GM19239 (cell line): ENCODE measurements around the gene HSPB2.
"Not testable (repeated sequence)": the region's sequence is repeated elsewhere in the genome, so short reads cannot be mapped to it uniquely, and the experiment has no call there.

Experiments
- DNase-seq: peaks from one replicate; pipeline ENCODE4 v3.0.0; 2011; ENCODE audit warnings: low spot score; ENCODE audit not compliant: insufficient read length
- FAIRE-seq: peaks from 2 replicates; lab custom pipeline; 2011; peaks lifted over from hg19 to GRCh38; lab: Jason Lieb, UNC

The HSPB2 gene, protein sequence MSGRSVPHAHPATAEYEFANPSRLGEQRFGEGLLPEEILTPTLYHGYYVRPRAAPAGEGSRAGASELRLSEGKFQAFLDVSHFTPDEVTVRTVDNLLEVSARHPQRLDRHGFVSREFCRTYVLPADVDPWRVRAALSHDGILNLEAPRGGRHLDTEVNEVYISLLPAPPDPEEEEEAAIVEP

DNA sequence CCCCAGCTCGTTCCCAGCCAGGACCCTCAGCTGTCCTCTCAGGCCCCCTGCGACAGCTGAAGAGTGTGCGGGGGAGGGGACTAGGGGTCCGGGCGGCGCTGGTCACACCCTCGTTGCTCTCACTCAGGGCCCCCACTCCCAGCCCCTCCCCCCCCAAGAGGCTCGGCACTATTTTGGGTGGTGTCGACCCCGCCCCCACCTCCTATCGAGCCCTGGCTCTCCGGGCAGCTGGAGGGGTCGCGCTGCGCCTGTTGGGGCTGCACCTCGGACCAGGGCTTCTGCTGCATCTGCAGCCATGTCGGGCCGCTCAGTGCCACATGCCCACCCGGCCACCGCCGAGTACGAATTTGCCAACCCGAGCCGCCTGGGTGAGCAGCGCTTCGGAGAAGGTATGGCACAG, at the start of gene HSPB2:
Gene HSPB2 (plus strand): TSS at position 200 of the 400 bp plus-strand sequence. CDS start 96 bp downstream, at position 296.
- FAIRE-seq (no peak), DNase-seq (no peak)

DNA sequence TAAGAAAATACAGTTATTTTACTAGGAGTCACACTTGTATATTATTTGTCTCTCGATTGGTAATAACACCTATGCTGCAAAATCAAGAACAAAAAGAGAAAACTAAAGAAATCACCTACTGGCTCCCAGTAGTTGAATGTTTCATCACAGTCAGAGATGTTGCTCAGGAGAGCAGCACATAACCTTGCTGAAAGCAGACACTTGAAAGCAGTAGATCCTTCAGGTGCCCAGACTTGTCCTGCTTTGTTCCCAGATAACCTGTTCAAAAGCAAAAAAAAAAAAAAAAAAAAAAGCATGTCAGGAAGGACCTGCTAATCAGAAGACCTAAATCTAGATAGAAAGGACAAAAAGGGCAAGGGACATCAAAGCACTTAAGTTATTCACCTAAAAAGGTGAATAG, 42.4 kb upstream of the HSPB2 start:
- no peak for DNase-seq
- FAIRE-seq, result no peak

DNA sequence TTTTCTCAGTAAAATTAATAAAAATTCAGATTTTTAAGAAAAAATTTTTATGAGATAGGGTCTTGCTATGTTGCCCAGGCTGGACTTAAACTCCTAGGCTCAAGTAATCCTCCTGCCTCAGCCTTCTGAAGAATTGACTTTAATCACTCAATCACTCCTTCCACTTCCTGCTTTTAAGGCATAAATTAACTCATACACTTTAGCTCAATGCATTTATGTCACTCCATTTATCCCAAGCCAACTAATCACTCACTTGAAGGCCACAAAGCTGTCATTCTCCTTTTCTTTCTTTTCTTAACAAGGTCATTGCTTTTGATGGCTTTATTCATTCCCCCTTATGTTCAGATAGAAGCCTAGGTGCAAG, 42.0 kb upstream of the HSPB2 start:
- DNase-seq (no peak), FAIRE-seq (no peak)

DNA sequence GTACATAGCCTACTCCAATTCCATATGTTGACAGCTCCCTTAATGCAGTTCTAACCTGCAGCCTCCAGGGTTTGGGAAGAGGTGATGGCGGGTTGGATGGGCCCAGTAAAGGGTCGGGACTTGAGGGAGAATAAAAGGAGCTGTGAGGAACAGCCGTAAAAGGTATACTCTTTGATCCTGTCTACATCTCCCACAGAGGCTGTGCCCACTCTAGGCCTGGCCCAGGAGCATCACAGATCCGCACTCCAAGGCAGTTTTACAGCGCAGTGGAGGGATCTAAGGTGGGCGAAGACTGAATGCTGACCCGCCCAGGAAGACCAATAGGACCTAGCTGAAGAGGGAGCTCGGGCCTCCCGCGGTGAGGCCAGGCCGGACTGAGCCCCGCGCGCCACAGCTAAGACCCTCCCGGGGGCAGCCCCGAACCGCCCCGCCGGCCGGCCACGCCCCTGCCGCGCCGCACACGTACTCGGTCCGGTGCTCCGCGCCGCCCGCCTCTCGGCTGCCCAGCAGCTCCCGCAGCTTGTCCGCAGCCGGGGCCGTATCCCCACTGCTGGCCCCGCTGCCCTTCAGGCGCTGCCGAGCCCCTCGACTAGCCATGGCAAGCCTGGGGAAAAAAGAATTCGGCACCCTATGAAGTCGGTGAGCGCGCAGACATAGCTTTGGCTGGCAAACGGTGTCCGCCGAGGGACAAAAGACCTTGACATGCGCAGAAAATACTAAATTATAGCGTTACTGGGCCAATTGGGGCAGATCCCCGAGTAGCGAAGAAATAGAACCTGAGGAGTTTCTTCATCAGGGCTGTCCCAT, 41.4 kb upstream of the HSPB2 start, which contains the start of gene ALG9:
Gene ALG9 (minus strand): TSS at position 696 of the 807 bp plus-strand sequence. CDS start 99 bp downstream, at position 597.
- DNase-seq, result peak; percentile 55
- peak; percentile 96 for FAIRE-seq

DNA sequence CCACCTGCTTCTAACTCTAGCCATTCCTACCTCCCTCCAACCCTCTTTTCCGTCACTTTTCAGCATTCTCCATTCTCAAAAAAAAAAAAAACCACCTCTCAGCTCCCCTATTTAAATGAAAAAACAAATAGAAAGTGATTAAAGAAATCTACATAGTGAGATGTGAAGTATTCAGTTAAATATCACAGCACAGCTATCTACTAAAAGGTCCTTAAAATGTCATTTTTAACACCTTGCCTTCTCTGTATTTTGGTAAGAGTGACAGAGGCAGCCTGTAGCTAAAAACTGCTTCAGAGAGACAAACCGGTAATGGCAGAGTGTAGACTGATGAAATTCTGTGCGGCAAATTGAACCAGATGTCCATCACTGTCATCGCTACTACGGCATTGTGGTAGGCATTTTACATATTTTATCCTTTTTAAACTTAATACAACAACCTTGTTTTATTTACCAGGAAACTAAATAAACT, 40.8 kb upstream of the HSPB2 start:
- no peak for DNase-seq
- peak; percentile 60 for FAIRE-seq

DNA sequence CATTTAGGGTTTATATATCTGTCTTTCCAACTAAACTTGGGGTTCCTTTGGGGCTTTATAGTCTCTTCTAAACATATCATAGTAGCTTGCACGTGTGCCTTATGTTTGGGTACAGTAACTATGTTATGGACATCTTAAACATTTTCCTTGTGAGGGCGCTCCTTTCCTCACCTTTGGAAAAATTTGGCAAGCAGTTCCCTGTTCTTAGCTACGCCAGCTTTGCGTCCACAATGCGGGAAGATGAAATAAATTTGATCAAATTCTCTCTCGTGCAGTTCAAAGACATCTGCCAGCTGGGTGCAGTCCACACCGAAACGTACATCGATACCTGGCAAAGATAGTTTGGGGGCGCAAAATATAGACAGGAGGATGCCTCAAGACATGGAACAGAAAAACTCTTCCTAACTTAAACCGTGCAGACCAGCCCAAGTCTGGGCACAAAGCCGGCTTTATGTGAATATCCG, 34.1 kb upstream of the HSPB2 start:
- DNase-seq, result no peak
- FAIRE-seq, result no peak

DNA sequence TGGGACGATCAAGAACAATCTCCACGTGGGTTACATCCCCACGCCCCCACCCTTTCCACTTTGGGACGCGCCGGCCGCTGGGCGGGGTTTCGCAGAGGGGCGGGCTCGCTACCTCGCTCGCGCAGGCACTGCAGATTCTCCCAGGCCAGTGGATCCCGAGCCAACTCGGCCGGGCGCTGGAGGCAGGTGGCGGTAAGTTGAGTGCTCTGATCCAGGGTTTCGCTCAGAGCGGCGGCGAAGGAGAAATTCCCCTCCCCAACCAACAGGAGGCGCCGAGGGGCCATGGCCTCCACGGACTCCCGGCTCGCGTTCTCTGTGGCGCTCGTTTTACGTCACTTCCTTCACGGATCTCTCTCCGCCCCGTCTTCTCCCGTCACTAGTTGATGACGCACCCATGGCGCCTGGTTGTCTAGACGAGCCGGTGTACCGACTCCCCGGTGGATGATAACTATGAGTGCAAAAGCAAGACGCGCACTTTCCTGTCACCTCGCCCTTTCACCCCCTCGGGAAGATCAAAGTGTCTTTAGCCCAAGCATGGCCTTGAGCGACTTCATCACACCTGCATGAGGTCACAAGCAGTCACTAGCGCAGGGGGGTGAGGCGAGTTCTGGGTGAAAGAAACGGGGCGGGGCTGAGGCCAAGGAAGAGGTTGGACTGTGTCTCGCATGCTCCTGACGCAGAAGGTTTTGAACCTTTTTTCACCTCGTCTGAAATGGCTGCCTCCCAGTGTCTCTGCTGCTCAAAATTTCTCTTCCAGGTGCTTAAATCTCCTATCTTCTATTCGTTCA, 33.5 kb upstream of the HSPB2 start, which contains the start of the genes CFAP68 and FDXACB1:
Gene CFAP68 (plus strand): TSS at position 693 of the 788 bp plus-strand sequence. CDS start 20 bp downstream, at position 713.
Gene FDXACB1 (minus strand): TSS at position 317 of the 788 bp plus-strand sequence. CDS start 33 bp downstream, at position 284.
- DNase-seq (peak; percentile 86), FAIRE-seq (peak; percentile 96)

DNA sequence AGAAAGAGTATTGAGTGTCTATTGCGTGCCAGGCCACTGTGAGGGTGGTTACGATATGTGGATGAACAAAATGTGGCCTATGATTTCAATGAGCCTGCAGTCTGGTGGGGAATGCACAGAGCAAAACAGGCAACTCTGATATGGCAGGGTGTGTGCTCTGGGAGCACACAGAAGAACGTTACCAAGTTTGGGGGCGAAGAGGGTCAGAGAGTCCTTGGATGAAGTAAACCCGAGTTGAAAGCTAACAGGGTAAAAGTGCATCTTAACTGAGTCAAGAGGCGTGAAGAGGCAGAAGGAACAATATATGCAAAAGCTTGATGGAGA, 32.9 kb upstream of the HSPB2 start:
- no peak for DNase-seq
- no peak for FAIRE-seq

DNA sequence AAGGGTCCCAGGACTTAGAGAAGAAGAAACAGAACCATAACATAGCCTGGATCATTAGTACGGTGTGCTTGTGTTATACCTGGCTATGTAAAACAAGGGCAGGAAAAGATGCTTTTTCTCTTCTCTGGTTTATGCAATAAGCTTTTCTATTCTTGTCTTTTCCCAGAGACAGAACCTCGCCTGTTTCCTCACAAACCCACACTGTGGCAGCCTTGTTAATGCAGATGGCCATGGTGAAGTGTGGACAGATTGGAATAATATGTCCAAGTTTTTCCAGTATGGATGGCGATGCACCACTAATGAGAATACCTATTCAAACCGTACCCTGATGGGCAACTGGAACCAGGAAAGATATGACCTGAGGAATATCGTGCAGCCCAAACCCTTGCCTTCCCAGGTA, 30.3 kb upstream of the HSPB2 start:
- DNase-seq (no peak), FAIRE-seq (no peak)

DNA sequence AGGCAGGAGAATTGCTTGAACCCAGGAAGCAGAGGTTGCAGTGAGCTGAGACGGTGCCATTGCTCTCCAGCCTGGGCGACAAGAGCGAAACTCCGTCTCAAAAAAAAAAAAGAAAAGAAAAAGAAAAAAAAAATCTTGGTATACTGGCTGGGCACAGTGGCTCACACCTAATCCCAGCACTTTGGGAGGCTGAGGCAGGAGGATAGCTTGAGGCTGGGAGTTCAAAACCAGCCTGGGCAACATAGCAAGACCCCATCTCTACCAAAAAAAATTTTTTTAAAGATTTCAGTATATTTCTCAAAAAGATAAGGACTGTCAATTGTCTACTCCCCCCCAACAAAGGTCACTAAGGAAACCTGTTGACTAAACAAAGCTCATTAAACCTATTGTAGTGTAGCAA, 27.5 kb upstream of the HSPB2 start:
- not testable (repeated sequence) for DNase-seq, FAIRE-seq

DNA sequence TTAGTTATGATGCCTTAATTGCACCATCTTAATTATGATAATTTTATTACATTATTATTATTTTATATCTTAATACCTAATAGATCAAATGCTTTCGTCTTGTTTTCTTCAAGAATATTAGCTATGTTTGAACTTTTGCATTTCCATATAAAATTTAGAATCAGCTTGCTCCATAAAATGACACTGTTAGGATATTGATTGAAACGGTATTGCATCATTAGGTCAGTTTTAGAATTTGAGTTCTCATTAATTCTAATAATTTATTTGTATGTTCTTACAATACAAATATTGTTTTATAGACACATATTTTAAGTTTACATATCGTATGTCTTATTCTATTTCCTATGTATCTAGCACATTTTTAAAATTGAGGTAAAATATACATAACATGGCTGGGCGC, 26.5 kb upstream of the HSPB2 start:
- FAIRE-seq (no peak), DNase-seq (no peak)

DNA sequence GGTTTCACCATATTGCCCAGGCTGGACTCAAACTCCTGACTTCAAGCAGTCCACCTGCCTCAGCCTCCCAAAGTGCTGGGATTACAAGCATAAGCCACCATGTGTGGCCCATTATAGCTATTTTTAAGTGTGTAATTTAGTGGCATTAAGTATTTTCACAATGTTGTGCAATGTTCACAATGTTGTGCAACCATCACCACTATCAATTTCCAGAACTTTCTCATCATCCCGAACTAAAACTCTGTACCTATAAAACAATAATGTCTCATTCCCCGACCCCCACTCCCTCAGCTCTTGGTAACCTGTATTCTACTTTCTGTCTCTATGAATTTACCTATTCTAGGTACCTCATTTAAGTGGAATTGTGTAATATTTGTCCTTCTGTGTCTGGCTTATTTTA, 25.7 kb upstream of the HSPB2 start:
- FAIRE-seq, result no peak
- DNase-seq, result no peak

DNA sequence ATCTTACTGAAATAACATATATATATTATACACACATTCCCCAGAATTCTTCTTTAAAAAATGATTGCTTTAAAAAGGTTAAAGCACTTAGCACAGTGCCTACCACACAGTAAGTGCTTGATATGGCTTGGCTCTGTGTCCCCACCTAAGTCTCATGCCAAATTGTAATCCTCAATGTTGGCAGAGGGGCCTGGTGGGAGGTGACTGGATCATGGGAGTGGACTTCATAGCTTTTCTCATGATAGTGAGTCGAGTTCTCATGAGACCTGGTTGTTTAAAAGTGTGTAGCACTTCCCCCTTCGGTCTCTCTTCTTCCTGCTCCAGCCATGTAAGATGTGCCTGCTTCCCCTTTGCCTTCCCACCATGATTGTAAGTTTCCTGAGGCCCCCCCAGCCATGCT, 7.1 kb upstream of the HSPB2 start:
- no peak for DNase-seq
- FAIRE-seq, result no peak

DNA sequence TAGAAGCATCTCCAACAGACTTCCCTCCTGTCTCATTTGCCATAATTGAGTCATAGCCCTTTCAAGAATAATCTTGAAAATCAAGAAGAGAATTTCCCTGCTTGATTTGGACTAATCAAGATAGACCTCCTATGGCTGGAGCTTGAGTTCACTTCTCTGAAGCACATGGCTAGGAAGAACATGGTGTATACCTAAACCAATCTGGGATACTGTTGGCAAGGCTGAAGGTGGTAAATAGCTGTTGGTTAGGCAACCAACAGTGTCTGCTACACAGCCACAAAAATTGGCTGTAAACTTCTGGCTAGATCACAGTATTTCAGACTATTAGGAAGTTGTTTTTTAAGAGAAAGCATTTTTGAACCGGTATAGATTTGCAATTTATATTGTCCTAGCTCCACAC, 5.9 kb upstream of the HSPB2 start:
- no peak for FAIRE-seq
- no peak for DNase-seq

DNA sequence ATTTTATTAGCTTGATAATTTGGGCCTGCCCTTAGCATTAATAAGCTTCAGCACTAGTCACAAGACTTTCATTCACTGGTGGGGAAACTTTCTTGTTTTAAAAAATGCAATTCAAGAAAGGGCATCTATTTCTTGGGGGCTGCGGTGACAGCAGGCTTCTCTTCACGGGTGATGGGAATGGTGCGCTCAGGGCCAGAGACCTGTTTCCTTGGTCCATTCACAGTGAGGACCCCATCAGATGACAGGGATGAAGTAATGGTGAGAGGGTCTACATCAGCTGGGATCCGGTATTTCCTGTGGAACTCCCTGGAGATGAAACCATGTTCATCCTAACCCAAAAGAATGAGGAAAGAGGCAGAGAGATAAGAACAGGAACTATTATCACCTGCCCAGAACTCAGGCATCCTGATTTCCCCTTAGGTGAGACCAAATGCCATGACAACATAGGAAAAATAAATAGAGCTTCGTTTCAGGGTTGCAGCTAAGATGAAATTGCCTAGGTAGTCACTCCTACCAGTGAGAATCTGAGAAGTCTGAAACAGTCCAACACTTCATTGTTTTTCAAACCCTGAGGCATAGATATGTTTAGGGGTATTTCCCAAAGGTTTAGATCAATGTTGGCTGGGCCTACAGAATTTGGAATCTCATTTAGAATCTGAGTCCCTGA, 3.8 kb upstream of the HSPB2 start:
- DNase-seq, result no peak
- FAIRE-seq, result no peak

DNA sequence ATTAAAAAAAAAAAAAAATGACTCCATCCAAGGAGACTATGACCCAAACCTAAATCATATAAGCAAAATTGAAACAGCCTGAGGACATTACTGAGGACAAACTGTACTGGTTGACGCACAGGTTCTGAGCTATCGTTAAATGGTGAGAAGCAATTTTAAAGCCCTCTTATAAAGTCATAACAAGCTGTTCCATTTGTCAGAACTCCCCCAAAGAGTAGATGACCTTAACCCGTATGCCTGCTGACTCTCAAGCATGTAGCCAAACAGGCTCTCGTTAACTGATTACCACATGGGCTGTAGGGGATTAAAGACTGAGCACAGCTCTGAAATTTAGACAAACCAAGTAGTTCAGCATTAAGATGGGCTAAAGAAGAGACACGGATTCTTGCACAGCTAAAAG, 3.2 kb upstream of the HSPB2 start:
- no peak for FAIRE-seq
- DNase-seq, result no peak

DNA sequence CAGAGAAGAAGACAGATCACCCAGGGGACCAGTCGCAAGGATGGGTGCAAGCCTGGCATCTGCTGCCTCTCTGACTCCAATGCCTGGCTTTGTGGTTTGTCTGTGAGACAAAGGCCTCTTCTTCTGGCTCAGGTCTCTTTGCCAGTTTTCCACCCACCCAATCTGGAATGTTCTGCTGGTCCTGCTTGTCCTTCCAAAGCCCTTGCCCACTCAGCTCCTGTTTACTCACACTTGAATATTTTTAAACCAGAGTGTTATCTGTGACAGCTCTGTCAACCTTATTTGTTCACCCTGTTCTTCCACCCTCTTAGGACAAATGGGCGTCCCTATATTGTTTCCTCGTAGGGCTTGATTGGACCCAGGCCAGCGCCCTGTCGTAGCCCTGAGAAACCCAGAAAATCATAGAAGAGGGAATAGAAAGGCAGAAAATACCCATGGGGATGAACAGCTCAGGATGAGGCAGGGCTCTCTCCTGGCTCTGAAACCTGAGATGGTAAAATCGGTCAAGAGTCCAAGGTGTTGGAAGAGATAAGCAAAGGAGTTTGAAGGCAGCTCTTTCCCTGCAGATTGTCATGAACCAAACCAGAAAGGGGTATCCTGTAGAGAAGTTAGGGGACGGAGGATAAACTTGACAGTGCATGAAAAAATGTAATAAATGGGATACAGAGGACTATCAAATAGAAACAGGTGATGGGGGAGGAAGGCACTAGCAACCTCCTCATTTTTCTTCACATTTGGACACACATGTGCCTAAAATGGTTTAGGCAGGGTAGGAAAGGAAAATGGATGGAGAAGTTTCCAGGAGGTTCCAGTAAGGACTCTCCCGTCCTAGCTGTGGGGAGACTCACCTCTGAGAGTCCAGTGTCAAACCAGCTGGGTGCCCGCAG, 1.6 kb upstream of the HSPB2 start:
- FAIRE-seq (no peak), DNase-seq (no peak)

DNA sequence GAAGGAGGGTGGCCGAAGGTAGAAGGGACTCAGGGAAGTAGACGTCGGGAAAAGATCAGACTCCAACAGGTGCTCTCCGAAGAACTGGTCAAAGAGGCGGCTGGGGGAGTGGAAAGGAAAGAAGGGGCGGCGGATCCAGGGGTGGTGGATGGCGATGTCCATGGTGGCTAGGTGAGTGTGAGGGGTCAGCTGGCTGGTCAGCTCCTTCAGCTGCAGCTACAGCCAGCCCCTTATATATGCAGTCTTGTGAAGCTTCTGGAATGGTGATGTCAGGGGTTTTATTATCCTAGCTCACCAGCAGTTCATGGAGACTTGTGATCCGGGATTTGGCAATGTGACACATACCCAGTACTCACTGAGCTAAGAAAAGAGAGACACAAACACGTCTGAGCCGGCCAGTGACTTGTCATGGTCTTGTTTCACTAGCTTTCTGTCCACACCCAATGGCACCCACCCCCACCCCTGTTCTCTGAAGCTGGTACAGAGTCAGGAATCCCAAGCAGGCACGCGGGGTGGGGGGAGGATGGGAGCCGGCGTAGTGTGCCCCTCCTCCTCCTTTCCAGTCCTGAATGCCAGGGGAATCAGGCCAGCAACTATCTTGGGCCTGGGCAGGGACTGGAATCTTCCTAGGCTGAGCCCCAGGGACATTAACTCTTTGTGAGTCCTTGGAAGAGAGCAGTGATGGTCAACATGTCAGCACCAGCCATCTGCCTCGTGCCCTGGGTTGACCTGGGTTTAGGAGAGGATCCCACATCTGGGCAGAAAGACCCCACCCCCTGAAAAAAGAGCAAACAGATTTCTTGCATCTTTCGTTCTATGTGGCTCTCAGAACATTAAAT, 752 bp upstream of the HSPB2 start, which contains the start of gene CRYAB:
Gene CRYAB (minus strand): TSS at position 208 of the 839 bp plus-strand sequence. CDS start 46 bp downstream, at position 162.
- FAIRE-seq (no peak), DNase-seq (no peak)
